Stimulated activated CD8-positive, alpha-beta memory T cell treated with anti-CD3 and anti-CD28 coated beads, Interleukin-7, amount 100 ng/mL, for 48 hours (primary cell): Measurements from ENCODE around the gene KIF5A.

Experiments used
- DNase-seq, 2 donors: peaks; one replicate each; pipeline ENCODE4 v3.0.0-alpha.2; 2020; ENCODE audit warnings: low read depth in 1 of 2; ENCODE audit errors: extremely low read depth in 1 of 2

Gene KIF5A

DNA sequence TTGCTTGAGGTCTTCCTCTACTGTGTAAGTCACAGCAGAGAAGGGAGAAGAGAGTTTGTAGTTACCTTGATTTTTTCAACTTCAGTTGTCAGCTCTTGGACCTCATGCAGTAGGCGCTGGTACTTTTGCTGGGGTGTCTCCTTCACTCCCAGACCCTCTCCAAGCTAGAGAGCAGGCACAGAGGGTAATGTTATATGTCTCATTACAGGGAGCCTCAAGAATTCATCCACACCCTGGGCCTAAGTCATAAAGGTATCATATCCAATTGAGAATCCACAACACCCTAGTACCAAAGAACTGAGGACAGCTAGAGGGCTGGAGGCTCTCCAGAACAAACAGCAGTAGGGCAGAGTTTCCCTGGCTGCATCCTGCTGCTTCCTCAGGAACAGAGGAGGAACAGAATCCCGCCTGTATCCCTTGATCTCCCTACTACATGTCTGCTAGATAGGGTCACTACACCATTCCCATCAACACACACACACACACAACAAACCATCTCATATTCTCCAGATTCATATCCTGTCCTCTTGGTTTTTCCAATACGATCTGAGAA, 14.8 kb upstream of the KIF5A start:
- no peak for DNase-seq

DNA sequence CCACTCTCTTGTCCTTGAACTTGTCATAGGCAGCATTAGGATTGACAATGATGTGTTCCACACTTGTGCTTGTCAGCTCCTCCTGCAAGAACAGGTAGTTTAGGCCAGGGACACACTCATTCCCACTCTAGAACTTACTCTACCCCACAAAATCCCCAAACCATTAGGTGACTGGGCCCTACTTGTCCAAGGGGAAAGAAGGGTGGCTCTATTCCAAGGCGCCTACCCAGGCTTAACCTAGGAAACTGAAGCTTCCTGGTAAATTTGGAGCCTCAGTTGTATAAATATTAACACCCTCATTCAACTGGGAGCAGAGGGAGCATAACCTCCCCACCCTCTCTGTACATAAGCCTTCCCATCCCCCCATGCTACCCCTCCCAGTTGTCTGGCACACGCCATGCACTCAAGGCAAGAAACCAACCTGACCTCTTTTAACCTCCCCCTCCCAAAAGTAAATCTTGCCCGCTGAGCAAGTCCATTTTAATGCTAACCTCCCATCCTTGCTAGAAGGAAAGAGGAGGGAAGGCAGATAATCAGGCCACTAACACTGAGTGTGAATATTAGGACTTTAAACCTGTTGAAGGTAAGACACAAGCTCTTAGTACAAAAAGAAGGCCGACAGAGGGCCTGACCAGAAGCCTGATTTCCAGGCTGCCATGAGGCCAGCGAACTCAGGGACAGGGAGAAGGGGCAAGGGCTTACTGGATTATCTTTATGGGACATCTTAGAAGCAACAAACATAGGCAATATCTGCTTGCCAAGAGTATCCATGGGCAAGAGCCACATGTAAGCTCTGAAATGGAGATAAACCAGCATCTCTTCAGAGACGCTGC, 13.9 kb upstream of the KIF5A start:
- DNase-seq: no peak

DNA sequence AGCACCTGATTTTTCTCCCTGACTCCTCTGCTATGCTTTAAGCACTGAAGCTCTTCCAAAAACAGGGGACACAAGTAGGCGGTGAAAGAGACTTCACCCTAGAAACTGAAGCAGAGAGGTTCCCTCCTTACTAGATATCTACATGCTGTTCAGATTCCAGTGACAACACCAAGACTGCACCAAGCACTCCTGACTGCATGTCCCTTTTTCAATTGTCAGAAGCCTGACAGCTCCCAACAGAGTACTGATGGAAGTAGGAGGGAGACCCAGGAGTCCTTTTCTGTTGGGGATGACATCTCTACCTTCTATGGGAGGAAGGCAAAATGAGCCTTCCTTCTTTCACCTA, 13.3 kb upstream of the KIF5A start:
- no peak for DNase-seq

DNA sequence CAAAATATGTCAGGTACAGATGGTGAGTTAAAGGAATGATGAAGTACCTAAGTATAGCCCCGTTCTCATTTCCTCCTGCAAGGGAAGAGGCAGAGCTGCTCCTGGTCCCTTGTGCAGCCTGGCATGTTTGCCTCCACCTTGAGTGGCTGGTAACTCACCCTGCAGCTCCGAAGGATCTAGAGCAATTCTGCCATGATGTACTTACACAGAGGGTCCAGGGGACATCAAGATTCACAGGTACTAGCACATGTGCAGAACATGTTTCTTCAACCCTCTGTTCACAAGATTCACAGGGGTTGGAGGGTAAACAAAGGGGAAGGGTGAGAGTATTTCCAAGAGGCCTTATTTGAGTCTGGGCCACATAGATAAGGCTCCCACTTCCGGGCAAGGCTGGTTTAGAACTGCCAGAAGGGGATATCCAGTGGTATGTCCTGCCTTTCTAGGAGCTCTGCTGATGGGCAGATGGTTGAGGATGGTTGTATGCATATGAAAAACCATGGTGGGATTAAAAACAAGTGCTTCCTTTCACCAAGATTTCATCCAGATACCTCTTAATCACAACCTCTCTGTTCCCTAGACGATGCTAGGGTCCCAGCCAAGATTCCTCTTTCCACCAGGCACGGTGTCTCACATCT, 10.6 kb upstream of the KIF5A start:
- no peak for DNase-seq

DNA sequence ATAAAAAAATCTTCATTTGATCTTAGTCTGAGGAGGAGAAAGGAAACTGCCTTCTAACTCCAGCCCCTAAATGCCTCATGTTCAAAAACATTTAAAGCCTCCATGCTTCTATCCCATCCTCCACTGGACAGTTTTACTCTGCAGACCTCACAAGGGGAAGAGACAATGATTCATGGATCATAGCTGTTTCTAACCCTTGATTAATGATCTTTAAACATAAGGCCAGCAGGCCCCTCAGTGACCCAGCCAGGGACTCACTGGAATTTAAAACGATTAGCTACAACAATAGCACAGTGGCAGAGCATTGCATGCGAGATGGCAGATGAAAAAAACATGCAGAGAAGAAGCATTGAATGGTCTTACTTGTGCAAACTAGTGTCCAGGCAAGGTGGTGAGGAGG, 8.8 kb upstream of the KIF5A start:
- no peak for DNase-seq

DNA sequence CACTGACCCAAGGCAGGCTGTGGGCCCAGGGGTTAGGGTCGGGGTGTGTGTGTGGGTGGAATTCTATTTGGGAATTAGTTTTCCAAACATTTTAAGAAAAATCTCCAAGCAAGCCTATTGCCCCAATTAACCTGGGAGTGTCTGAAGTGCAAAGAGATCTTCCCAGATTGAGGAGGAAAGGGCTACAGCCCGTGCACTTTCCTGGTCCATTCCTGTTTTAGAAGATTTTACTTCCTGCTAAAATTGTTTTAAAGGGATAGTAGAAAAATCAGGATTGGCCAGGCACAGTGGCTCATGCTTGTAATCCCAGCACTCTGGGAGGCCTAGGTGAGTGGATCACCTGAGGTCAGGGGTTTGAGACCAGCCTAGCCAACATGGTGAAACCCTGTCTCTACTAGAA, 8.1 kb upstream of the KIF5A start:
- no peak for DNase-seq

DNA sequence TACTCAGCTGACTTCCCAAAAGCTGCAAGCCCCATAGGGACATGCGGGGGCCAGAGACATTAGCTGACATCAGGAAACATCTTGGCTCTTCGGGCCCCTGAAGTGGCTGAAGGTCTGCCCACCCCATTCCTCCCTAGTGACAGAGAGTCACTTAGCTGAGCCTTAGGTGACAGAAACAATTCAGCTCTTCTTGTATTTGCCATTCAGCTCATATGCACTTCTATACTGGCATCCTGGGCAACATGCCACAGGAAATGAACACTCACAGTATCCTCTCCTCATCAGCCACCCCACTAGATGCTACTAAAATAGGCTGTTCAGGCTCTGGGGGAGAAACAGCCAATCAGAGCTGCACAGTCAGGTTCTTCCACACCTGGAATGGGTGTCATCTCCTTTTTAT, 6.3 kb upstream of the KIF5A start:
- DNase-seq: no peak

DNA sequence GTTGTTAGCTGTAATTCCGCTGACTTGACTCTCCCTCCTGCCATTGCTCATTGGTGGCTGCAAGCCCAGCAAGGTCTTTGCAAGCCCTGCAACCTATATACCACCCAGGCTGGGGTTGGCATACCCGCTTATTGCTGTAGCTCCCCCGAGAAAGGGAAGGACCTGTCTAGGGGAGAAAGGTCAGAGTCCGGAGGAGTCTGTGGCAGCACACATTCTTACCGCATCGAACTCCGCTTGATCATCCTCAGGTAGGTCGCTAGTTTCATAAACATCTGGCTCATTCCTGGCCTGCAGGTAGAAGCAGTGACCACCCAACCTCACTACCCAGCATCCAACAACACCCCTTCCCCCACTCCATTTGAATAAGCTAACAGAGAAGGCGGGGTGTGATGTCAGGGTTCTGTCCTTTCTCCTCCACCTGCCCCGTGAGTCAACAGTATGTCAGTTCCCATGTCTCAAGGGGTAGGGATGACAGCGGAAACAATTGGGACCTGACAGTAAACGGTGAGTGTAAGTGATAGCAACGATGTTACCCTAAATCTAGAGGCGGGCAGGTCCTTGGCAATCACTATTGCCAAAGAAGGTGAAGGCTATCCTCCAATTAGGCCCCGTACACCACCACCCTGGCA, 3.9 kb upstream of the KIF5A start:
- DNase-seq: no peak

DNA sequence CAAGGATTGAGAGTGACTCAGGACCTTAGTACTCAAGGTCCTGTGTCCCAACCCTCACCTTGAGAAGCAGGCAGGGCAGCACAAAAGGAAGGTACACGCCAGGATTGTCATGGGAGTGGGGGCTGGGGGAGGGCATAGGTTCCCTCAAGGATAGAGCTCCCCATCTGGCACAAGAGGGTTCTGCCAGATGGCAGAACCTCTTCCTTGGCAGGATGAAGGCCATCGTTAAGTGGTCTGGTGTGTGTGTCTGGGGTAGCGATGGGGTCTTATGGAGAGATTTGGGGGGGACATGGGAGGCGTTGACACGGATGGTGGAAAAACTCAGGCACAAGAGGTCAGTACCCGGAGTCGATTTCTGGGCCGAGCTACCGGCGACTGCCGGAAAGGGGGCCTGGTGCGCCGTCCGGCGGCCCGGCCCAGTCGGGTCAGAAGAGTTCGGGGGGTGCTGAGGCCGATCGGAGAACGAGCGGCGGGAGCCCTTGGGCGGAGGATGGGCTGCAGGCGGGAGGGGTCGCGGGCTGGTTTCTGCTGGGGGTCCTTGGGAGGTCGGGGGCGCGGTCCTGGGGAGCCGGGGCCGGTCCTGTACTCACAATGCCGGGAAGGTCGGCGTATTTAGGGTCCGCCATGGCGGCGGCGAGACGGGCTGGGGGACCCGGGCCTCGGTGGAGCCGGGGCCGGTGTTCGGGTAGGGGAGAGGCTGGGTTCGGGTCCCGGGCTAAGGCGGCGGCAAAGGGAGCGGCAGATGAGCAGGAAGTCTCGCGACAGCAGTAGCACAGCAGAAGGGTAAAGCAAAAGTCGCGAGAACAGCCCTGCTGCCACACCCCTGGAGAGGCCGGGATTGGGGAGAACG, 3.2 kb upstream of the KIF5A start, which contains the start of gene DCTN2:
TSS of gene DCTN2 (minus strand) at position 755 of the 850 bp plus-strand sequence. CDS start at position 626, 129 bp downstream.
- DNase-seq: peak in 1 of 2 donors; percentile 97

DNA sequence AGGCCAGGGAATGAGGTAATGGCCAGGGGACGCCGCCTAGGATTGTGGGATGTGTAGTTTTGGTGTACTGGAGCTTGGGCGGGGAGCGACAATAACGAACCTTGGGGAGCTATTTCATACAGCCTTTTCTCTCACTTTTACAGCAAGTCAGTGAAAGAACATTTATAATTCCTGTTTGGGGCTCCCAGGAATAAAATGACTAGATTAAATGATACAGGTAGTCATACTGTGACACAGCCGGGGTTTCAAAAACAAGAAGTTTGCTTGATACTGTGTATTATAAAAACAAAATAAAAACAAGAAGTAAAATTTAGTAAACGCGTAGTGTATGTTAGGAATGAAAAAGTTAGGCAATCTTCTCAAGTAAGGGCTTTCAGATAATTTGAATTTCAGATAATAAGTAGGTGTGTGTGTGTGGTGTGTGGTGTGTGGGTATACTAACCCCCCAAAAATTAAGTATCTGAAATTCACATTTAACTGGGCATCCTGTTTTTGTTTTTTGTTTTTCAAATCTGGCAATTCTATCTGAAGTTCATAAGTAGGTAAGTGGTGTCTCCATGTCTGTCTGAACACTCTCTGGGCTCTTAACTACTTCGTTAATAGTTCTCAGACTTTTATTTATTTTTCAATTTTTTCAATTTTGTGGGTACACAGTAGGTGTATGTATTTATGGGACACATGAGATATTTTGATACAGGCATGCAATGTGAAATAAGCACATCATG, 2.4 kb upstream of the KIF5A start:
- peak in 1 of 2 donors; percentile 85 for DNase-seq

DNA sequence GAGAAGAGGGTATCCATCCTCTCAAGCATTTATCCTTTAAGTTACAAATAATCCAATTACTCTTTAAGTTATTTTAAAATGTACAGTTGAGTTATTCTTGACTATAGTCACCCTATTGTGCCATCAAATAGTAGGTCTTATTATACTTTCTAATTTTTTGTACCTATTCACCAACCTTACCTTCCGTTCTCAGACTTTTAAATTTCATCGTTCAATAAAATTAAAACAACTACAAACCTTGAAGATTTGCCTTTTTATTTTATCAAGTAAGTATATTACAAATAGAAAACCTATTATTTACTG, 1.9 kb upstream of the KIF5A start:
- DNase-seq: no peak

DNA sequence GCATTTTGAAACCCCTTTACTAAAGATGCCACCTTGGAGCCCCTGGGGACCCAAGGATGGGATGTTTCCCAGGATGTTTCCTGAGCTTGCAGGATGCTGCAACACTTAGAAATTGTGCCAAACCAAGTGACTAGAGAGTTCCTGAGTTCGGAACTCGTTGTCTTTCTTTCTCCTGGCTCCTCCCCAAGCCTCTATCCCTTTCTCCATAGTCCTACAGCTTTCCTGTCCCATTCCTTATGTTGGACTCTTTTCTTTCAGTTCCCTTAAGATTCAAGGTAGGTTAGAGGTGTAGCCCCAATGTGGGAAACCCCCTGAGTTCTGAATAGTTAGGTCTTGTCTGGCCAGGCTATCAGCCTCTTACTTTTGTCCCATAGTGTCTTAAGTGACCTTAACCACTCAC, 1.4 kb upstream of the KIF5A start:
- DNase-seq: no peak

DNA sequence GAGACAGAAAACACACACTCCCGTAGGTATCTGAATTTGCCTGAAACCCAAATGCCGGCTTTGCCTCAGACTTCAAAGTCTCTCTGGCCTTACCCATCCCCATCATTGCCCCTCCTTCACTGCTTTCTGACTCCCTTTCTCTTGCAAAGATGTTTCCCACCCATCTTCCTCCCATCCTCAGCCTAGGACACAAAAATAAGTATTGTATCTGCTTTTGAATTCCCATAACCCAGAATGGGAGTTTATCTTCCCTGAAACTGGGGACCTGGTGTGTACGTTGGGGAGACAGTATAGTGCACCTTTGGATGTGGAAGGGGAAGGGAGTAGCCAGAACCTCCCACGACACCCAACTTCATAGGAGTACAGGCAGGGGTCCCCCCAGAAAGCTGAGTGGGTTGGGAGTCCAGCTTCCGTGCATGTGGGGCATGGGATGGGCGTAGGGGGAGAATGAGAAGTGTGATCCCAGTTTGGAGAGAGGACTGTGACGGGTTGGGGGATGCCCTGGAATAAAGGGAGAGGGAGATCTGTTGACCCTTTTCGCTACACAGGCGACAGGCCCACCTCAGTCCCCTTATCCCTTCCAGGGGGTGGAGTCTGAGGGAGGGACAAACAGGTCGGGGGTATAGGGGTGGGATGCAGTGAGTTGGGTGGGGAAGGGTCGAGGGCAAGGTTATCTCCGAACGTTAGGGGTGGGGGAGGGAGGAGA, 488 bp upstream of the KIF5A start:
- DNase-seq: no peak

DNA sequence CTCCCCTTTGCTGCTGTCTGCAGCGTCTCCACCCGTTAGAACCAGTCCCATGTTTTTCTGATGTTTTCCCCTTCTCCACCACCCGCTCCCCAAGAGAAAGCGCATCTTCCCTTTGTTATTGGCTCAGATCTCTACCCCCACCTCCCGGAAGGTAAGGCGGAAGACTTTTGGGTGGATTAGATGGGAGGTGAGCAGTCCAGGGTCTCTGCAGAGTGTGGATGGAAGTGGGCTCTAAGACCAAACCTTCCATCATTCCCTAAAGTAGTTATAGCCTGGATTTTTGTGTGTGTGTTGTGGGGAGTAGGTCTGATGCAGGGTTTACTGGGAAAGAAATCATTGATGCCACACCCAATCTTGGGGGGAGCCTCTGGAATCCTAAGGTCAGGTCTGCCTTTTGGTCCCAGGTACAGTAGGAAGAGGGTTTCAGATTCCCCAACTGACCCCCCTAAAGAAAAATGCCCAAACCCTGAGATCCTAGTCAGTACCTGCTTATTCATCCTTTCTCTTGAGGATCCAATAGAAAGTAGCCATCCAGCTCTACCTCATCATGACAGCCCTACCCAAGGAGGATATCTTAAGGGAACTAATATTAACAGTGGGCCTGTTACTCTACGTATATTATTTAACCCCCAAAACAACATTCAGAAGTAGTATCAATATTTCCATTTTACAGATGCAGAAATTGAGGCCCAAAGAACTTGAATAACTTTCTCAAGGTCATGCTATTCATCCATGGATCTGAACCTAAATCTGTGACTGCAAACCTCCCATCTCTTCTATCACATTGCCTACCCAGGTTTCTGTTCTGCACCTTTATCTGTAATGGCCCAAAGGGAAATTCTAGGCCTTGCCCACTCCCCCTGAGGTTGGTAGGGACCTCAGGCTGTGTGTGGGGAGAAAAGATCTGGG, 1.1 kb downstream of the KIF5A start:
- DNase-seq: no peak

DNA sequence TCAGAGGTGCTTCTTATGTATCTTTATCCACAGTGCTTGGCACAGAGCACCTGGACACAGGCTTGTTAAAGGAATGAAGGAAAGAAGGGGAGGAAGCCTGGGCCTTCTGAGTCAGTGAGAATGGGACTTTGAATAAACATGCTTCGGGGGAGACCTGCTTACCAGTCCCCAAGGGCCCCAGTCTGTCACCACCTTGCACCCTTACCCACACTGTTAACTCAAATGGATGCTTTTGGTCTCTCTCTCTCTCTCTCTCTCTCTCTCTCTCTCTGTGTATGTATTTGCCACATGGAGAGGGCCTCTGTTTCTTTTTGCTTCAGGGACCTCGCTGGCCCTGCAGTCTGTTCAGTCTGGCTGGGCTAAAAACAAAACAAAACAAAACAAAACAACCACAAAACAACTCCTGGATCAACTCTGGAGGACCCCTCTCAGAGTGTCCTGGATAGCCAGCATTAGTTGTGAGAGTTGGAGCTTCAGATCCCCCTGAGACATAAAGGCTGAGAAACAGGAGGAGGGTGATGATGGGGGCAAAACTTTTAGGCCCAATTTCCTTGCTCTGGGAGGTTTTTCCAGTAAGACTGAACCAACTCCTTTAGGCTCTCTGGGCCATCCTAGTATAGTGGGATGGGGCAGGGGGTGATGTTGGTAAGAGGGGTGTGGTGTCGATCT, 1.9 kb downstream of the KIF5A start:
- DNase-seq: no peak

DNA sequence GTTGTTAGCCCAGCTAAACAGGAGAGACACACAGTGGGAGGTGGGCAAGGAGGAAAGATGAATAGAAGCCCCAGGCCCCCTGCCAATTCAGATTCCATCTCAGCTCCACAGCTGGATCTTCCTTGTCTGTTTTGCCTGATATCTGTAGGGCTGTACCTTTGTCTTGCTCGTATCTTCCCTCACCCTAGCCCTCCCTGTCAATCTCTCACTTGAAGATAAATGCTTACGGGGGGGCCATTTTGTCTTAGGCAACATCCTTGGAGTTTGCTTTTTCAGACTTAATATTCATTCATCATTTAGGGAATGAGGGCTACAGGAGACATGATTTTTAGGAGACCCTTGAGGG, 2.4 kb downstream of the KIF5A start:
- no peak for DNase-seq

DNA sequence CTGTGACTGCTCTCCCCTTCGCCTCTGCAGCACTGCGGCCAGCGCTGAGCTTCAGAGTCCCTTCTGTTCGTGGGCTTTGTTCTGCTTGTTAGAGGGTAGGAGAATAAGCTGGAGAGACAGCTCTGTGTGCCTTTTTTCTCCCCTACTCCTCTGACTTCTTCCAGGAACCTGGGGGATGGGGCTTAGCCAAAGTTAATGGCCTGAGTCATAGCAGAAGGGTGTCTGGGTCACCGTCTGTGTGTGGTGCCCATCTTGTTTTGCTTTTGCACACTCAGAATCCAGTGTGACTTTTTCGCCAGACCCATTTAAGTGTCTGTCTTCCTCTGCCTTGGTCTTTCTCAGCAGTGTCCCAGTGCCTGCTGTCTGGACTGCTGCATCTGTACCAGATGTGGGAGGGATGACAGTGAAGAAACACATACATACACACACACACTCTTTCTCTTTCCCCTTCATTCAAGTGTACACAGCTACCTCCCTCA, 3.0 kb downstream of the KIF5A start:
- no peak for DNase-seq
